K562 (cell line): ENCODE results near the gene C1orf56. TPM values are rescaled to one million over a fixed set of nuclear protein-coding genes. Genes with fewer than 3 reads are reported as not detected.

Experiments used
- ATF3 ChIP-seq, 2 experiments: fragments of 450-650 bp in 1 of 2; sonication (generic) in 1 of 2; formaldehyde crosslinking in 1 of 2; IDR thresholded peaks in 1 of 2; conservative IDR thresholded peaks in 1 of 2; 2 replicates each; pipeline versions ENCODE4 v1.6.1 to v1.8.1; 2016 to 2023; ENCODE audit warnings: mild to moderate bottlenecking in 2 of 2, moderate library complexity in 2 of 2, inconsistent platforms in 1 of 2, missing genetic modification reagents in 1 of 2
- ATF7 ChIP-seq: fragments of 450-650 bp; IDR thresholded peaks from 2 replicates; pipeline ENCODE4 v1.7.1; 2014; ENCODE audit warnings: mild to moderate bottlenecking, moderate library complexity
- CEBPZ ChIP-seq: fragments of 150-350 bp; IDR thresholded peaks from 2 replicates; pipeline ENCODE4 v1.6.1; 2014; ENCODE audit warnings: low read depth, mild to moderate bottlenecking, low read length, borderline replicate concordance
- CREB5 ChIP-seq: fragments of 250-450 bp; sonication (Bioruptor Pico); IDR thresholded peaks from 2 replicates; pipeline ENCODE4 v1.5.0; 2020; ENCODE audit warnings: mild to moderate bottlenecking
- GATAD2B ChIP-seq: fragments of 450-650 bp; IDR thresholded peaks from 2 replicates; pipeline ENCODE4 v1.6.1; 2017; ENCODE audit warnings: mild to moderate bottlenecking, borderline replicate concordance
- HNRNPK ChIP-seq: fragments of 200-400 bp; formaldehyde crosslinking; IDR thresholded peaks from one replicate; pipeline ENCODE4 v1.6.1; 2018; ENCODE audit warnings: mild to moderate bottlenecking, low read depth, low read length; ENCODE audit not compliant: poor library complexity, severe bottlenecking
- ILF3 ChIP-seq: fragments of 450-650 bp; IDR thresholded peaks from 2 replicates; pipeline ENCODE4 v1.6.1; 2018; ENCODE audit warnings: antibody characterized with exemption, mild to moderate bottlenecking, moderate library complexity, borderline replicate concordance
- MBD2 ChIP-seq: sonication (generic); IDR thresholded peaks from 2 replicates; pipeline ENCODE4 v1.6.1; 2016; ENCODE audit warnings: low read depth, borderline replicate concordance
- MED1 ChIP-seq: sonication (generic); formaldehyde crosslinking; IDR thresholded peaks from 2 replicates; pipeline ENCODE4 v1.8.1; 2023; ENCODE audit warnings: missing genetic modification reagents, borderline replicate concordance
- PBX2 ChIP-seq, 2 experiments: IDR thresholded peaks in 1 of 2; conservative IDR thresholded peaks in 1 of 2; 2 replicates each; pipeline ENCODE4 v1.6.1; 2016; ENCODE audit warnings: low read depth in 2 of 2, mild to moderate bottlenecking in 1 of 2, missing compliant biosample characterization in 1 of 2, missing genetic modification characterization in 1 of 2, moderate library complexity in 1 of 2
- PHF8 ChIP-seq: fragments of 200-600 bp; sonication (generic); IDR thresholded peaks from 2 replicates; pipeline ENCODE4 v1.6.1; 2012; ENCODE audit warnings: mixed run types, mild to moderate bottlenecking, inconsistent platforms, low read length, moderate library complexity, borderline replicate concordance
- RB1 ChIP-seq: fragments of 450-650 bp; IDR thresholded peaks from 2 replicates; pipeline ENCODE4 v1.6.1; 2017; ENCODE audit warnings: low read depth, mild to moderate bottlenecking
- RBBP5 ChIP-seq: fragments of 200-600 bp; sonication (generic); IDR thresholded peaks from 2 replicates; pipeline ENCODE4 v1.6.1; 2012; ENCODE audit warnings: borderline replicate concordance, mild to moderate bottlenecking, low read length, control low read depth, inconsistent platforms; ENCODE audit not compliant: insufficient read depth, poor library complexity, severe bottlenecking
- SMARCE1 ChIP-seq: fragments of 450-650 bp; IDR thresholded peaks from 2 replicates; pipeline ENCODE4 v1.7.1; 2016; ENCODE audit warnings: mild to moderate bottlenecking
- ZC3H11A ChIP-seq: IDR thresholded peaks from 2 replicates; pipeline ENCODE4 v1.6.1; 2012; ENCODE audit warnings: low read depth, low read length, improper control_type of control experiment
- ZNF551 ChIP-seq: fragments of 250-450 bp; sonication (Bioruptor Pico); IDR thresholded peaks from 2 replicates; pipeline ENCODE4 v1.5.0; 2021; ENCODE audit warnings: mild to moderate bottlenecking, moderate library complexity
- polyA plus RNA-seq, 8 experiments: library from polyadenylated mRNA; depleted of rRNA in 4 of 8; stranded (reverse) in 5 of 8; unstranded in 3 of 8; fragments of >200 nt; fragmentation: Nextera tagmentation in 2 of 8; fragmentation: Illumina TruSeq in 1 of 8; extraction: Ambion mirVana in 2 of 8; extraction: Trizol in 1 of 8; gene quantifications; 2 replicates each; pipeline versions ENCODE4 v1.2.1 to v1.2.3, GENCODE V29; 2011 to 2014; ENCODE audit warnings: inconsistent platforms in 1 of 8, missing spikeins in 1 of 8
- total RNA-seq, 7 experiments: library from RNA; depleted of rRNA in 6 of 7; stranded (reverse); fragments of >200 nt in 6 of 7; fragmentation: Illumina TruSeq in 2 of 7; extraction: Trizol in 2 of 7; gene quantifications; 2 replicates each; pipeline versions ENCODE4 v1.2.1 to v1.2.3, GENCODE V29; 2011 to 2021; ENCODE audit warnings: low replicate concordance in 1 of 7

Gene C1orf56
- total and polyA plus RNA-seq, 9 of the 15 experiments (the other 6 are each of a cell fraction or from before 2014, with no cell fraction given): 0.18 to 15.7 (median 1.1) TPM

- no peak for TF ChIP-seq PBX2 (CRISPR knock-in tag; IDR thresholded peaks at IDR 0.05; ENCODE audit: low read depth)
- no peak for TF ChIP-seq PBX2 (tag; conservative IDR thresholded peaks at IDR 0.05; ENCODE audit: low read depth)
- TF ChIP-seq PHF8: peak; percentile 57; the same call in 1 of the 2 replicates
- peak; percentile 47; the same call in 1 of the 2 replicates for TF ChIP-seq SMARCE1
- no peak for TF ChIP-seq ZNF551 (CRISPR knock-in tag)
- TF ChIP-seq ILF3: no peak
- no peak for TF ChIP-seq ZC3H11A
- TF ChIP-seq RBBP5: peak; percentile 66
- peak; percentile 65 for TF ChIP-seq ATF7
- no peak for TF ChIP-seq CREB5 (CRISPR knock-in tag)
- no peak for TF ChIP-seq HNRNPK
- no peak for TF ChIP-seq MED1 (CRISPR knock-in tag)
- TF ChIP-seq RB1: peak; percentile 66
- no peak for TF ChIP-seq GATAD2B
- no peak; the same call in 1 of the 2 replicates for TF ChIP-seq MBD2
- TF ChIP-seq CEBPZ: no peak
- no peak for TF ChIP-seq ATF3 (IDR thresholded peaks at IDR 0.05)
- TF ChIP-seq ATF3 (CRISPR knock-in tag; conservative IDR thresholded peaks at IDR 0.05): no peak
Measured at GRCh38 chr1:151008244-151009205, 39.0 kb upstream of the C1orf56 start, which contains the start of gene PRUNE1 (continued).
